OCI-LY3 (cell line): ENCODE measurements around the gene BAZ1A.

Experiments
- CTCF ChIP-seq: fragments of 200-600, 300-600 bp; sonication (generic); IDR thresholded peaks from 2 replicates; pipeline ENCODE4 v1.5.1; 2014; ENCODE audit warnings: antibody characterized with exemption, low read length, low read depth
- EZH2phosphoT487 ChIP-seq: fragments of 200-600 bp; shearing (Covaris generic); IDR thresholded peaks from 2 replicates; pipeline ENCODE4 v1.6.1; 2018; ENCODE audit warnings: antibody characterized with exemption, mixed run types, low read depth

DNA sequence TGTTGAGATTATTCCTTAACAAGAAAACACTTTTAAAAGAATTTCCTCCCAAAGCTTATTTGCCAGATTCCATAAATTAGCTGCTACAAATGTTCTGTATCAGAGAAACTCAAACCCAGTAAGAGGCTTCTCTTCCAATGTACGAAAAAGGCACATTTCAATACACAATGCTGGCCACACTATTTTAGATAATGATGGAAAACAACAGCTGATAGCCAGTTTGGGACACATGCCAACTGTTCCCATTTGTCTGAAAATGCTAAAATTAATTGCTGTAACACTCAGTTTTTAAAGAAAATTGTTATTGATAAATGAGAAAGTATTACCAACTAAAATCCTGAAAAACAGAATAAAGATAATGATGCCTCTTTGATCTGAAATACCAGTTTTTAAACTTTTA is 165.2 kb downstream of the BAZ1A start:
- TF ChIP-seq CTCF = no peak
- no peak for TF ChIP-seq EZH2phosphoT487
